ENCODE measurements around the gene TMEM198. TPM values are rescaled to one million over a fixed set of nuclear protein-coding genes. Genes with fewer than 3 reads are reported as not detected.
A peak's percentile ranks its signal among the peaks of the same experiment; 100 is the strongest.

TMEM198 gene
- total and polyA plus RNA-seq, 9 of the 15 experiments (the other 6 are each of a cell fraction or from before 2014, with no cell fraction given), result 0.03 to 3.8 (median 1.0) TPM

GRCh38 chr2:219509780-219510511, 33.9 kb upstream of the TMEM198 start (continued):
- TF ChIP-seq ID3 (CRISPR knock-in tag; IDR thresholded peaks at IDR 0.05) (no peak), ID3 (tag; IDR thresholded peaks at IDR 0.05) (no peak), TRIM24 (IDR thresholded peaks at IDR 0.05) (peak; percentile 90 to 91), CC2D1A (IDR thresholded peaks at IDR 0.05) (peak; percentile 91; the same call in 1 of the 2 replicates), CBFA2T2 (conservative IDR thresholded peaks at IDR 0.05) (peak; percentile 98), ZNF583 (CRISPR knock-in tag; IDR thresholded peaks at IDR 0.05) (no peak), SMAD4 (CRISPR knock-in tag; conservative IDR thresholded peaks at IDR 0.05) (peak; percentile 72), TAF9B (IDR thresholded peaks at IDR 0.05; ENCODE audit: partially characterized antibody) (peak; percentile 61), GTF2A2 (tag; IDR thresholded peaks at IDR 0.05) (no peak), PCBP1 (IDR thresholded peaks at IDR 0.05; ENCODE audit: low read depth, low read length, poor library complexity, severe bottlenecking) (no peak), TCFL5 (CRISPR knock-in tag; conservative IDR thresholded peaks at IDR 0.05) (no peak), MAFK (IDR thresholded peaks at IDR 0.05; ENCODE audit: low read length) (peak; percentile 16; the same call in 1 of the 2 replicates)
- TF ChIP-seq, protein P1, sequence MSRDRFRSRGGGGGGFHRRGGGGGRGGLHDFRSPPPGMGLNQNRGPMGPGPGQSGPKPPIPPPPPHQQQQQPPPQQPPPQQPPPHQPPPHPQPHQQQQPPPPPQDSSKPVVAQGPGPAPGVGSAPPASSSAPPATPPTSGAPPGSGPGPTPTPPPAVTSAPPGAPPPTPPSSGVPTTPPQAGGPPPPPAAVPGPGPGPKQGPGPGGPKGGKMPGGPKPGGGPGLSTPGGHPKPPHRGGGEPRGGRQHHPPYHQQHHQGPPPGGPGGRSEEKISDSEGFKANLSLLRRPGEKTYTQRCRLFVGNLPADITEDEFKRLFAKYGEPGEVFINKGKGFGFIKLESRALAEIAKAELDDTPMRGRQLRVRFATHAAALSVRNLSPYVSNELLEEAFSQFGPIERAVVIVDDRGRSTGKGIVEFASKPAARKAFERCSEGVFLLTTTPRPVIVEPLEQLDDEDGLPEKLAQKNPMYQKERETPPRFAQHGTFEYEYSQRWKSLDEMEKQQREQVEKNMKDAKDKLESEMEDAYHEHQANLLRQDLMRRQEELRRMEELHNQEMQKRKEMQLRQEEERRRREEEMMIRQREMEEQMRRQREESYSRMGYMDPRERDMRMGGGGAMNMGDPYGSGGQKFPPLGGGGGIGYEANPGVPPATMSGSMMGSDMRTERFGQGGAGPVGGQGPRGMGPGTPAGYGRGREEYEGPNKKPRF (IDR thresholded peaks at IDR 0.05; ENCODE audit: low read depth, low read length), result no peak
- TF ChIP-seq, protein P2, sequence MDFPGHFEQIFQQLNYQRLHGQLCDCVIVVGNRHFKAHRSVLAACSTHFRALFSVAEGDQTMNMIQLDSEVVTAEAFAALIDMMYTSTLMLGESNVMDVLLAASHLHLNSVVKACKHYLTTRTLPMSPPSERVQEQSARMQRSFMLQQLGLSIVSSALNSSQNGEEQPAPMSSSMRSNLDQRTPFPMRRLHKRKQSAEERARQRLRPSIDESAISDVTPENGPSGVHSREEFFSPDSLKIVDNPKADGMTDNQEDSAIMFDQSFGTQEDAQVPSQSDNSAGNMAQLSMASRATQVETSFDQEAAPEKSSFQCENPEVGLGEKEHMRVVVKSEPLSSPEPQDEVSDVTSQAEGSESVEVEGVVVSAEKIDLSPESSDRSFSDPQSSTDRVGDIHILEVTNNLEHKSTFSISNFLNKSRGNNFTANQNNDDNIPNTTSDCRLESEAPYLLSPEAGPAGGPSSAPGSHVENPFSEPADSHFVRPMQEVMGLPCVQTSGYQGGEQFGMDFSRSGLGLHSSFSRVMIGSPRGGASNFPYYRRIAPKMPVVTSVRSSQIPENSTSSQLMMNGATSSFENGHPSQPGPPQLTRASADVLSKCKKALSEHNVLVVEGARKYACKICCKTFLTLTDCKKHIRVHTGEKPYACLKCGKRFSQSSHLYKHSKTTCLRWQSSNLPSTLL (IDR thresholded peaks at IDR 0.05), result no peak
- TF ChIP-seq, protein P3, sequence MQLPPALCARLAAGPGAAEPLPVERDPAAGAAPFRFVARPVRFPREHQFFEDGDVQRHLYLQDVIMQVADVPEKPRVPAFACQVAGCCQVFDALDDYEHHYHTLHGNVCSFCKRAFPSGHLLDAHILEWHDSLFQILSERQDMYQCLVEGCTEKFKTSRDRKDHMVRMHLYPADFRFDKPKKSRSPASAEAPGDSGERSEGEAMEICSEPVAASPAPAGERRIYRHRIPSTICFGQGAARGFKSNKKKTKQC (CRISPR knock-in tag; IDR thresholded peaks at IDR 0.05), result no peak
- TF ChIP-seq, protein P4, sequence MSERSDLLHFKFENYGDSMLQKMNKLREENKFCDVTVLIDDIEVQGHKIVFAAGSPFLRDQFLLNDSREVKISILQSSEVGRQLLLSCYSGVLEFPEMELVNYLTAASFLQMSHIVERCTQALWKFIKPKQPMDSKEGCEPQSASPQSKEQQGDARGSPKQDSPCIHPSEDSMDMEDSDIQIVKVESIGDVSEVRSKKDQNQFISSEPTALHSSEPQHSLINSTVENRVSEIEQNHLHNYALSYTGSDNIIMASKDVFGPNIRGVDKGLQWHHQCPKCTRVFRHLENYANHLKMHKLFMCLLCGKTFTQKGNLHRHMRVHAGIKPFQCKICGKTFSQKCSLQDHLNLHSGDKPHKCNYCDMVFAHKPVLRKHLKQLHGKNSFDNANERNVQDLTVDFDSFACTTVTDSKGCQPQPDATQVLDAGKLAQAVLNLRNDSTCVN (CRISPR knock-in tag; IDR thresholded peaks at IDR 0.05), result no peak

Measured in K562 (cell line).